Ascending aorta (tissue), 2 donors: ENCODE data around the gene ZMIZ1. TPM values are rescaled to one million over a fixed set of nuclear protein-coding genes. Genes with fewer than 3 reads are reported as not detected.

Experiments
- DNase-seq, 2 donors: peaks; one replicate each; pipeline ENCODE4 v3.0.0-alpha.2; 2019; ENCODE audit warnings: low spot score in 2 of 2
- H3K27ac ChIP-seq, 2 donors: fragments of 200-600 bp; sonication (generic); one replicate each; pipeline ENCODE4 v1.5.1; 2016 to 2017; ENCODE audit warnings: mild to moderate bottlenecking in 1 of 2
- H3K27me3 ChIP-seq: fragments of 200-600 bp; sonication (generic); one replicate; pipeline ENCODE4 v1.5.1; 2017
- H3K36me3 ChIP-seq, 2 donors: fragments of 200-600 bp; sonication (generic); one replicate each; pipeline ENCODE4 v1.5.1; 2016
- H3K4me1 ChIP-seq, 2 donors: fragments of 200-600 bp; sonication (generic); one replicate each; pipeline ENCODE4 v1.5.1; 2016 to 2017; ENCODE audit warnings: mild to moderate bottlenecking in 1 of 2
- H3K4me3 ChIP-seq, 2 donors: fragments of 200-600 bp; sonication (generic); one replicate each; pipeline ENCODE4 v1.5.1; 2016 to 2017; ENCODE audit warnings: mild to moderate bottlenecking in 1 of 2
- H3K9me3 ChIP-seq, 2 donors: fragments of 200-600 bp; sonication (generic); one replicate each; pipeline ENCODE4 v1.5.1; 2016
- intact Hi-C: fragments of 100-400 bp; cut with DNase I; formaldehyde crosslinking; loops from one replicate; pipeline ENCODE4 v1.15.1; 2023
- total RNA-seq: library from RNA; depleted of rRNA; stranded (reverse); fragments of >200 nt; gene quantifications from one replicate; pipeline ENCODE4 v1.1.0, GENCODE V29; 2016
- TF ChIP-seq, protein P1 (sequence below), 3 experiments: fragments of 200-600 bp in 2 of 3; fragments of 450-650 bp in 1 of 3; sonication (generic) in 2 of 3; IDR thresholded peaks; one replicate each; pipeline ENCODE4 v1.5.1; 2016 to 2019; ENCODE audit warnings: antibody characterized with exemption in 3 of 3, mild to moderate bottlenecking in 1 of 3, moderate library complexity in 1 of 3

Gene ZMIZ1
- total RNA-seq, 1 donor from 2014 or later, result 96.2 TPM

DNA sequence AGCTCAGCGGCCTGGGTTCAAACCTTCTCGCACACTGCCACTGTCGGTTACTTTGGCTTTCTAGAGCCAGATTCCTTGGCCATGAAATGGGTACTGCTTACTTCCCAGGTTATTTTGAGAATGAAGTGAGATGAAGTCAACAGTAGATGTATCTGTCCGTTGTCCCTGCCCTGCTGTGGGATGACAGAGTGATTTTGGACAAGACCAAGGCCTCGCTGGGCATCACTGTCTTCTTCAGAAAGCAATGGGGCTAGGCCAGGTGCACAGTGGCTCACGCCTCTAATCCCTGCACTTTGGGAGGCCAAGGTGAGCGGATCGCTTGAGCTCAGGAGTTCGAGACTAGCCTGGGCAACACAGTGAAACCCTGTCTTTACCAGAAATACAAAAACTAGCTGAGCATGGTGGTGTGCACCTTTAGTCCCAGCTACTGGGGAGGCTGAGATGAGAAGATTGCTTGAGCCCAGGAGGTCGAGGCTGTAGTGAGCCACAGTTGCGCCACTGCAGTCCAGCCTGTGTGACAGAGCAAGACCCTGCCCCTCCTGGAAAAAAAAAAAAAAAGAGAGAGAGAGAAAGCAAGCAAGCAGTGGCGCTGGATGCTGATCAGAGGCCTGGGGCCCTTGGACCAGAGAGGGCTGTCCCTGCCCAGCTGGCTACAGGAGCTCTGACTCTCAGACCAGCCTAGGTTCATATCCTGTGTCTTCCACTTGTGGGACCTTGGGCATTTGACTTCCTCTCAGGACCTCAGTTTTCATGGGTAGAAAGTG is 25.8 kb downstream of the ZMIZ1 start:
- no peaks in the 10 kb centered on the region for H3K9me3 ChIP-seq
- TF ChIP-seq, protein P1, sequence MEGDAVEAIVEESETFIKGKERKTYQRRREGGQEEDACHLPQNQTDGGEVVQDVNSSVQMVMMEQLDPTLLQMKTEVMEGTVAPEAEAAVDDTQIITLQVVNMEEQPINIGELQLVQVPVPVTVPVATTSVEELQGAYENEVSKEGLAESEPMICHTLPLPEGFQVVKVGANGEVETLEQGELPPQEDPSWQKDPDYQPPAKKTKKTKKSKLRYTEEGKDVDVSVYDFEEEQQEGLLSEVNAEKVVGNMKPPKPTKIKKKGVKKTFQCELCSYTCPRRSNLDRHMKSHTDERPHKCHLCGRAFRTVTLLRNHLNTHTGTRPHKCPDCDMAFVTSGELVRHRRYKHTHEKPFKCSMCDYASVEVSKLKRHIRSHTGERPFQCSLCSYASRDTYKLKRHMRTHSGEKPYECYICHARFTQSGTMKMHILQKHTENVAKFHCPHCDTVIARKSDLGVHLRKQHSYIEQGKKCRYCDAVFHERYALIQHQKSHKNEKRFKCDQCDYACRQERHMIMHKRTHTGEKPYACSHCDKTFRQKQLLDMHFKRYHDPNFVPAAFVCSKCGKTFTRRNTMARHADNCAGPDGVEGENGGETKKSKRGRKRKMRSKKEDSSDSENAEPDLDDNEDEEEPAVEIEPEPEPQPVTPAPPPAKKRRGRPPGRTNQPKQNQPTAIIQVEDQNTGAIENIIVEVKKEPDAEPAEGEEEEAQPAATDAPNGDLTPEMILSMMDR (IDR thresholded peaks at IDR 0.05), result no peak
- H3K27me3 ChIP-seq, result no peaks in the 10 kb centered on the region
- H3K4me1 ChIP-seq, result peaks cover 20 to 36% of the 10 kb centered on the region in 2 donors
- peak overlapping the region in 1 of 2 donors; percentile 36 for H3K4me3 ChIP-seq
- peak overlapping the region; percentile 79 to 86 for H3K27ac ChIP-seq
- no peaks in the 10 kb centered on the region for H3K36me3 ChIP-seq
- DNase-seq, result no peak
- intact Hi-C loops, result no loop called here

DNA sequence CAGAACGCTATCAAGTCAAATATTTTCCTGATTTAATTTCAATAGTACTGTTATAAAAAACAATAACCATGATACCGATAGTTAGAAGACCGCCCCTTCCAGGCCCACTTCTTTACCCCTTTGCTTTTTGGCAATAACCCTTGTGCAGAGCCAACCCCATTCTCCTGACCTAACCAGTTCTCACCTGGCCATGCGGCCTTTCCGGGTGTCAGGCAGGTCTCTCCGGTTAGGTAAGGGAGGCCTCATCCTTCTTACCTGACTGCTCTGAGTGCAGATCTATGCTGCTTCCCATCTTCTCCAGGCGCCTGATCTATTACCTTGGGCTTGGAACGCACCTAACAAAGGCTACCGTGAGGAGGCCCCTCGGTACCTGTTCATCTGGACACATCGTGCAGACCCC is 26.6 kb downstream of the ZMIZ1 start:
- H3K27ac ChIP-seq, result peak overlapping the region; percentile 79 to 86

DNA sequence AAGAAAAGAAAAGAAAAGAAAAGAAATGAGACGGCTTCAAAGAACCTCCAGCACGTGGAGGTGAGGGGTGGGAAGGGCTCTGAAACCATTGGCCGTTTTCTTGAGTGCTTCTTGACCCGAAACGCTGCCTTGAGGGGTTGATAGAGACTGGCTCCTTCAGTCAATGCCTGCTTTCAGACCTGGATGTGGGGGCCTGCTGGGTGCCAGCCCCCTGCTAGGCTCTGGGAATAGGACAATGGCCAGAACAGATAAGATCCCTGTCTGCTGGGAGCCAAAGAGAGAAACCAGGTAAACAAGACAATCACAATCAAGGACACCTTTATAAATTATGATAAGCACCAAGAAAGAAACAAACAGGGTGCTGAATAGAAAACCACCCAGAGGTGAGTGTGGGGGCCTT is 27.7 kb downstream of the ZMIZ1 start:
- intact Hi-C loops, result no loop called here
- TF ChIP-seq, protein P1 (IDR thresholded peaks at IDR 0.05), result no peak
- peaks cover 23 to 46% of the 10 kb centered on the region in 2 donors for H3K4me1 ChIP-seq
- no peaks in the 10 kb centered on the region for H3K9me3 ChIP-seq
- no peak for DNase-seq
- H3K27ac ChIP-seq, result no peak overlapping the region
- H3K4me3 ChIP-seq, result no peak overlapping the region
- no peaks in the 10 kb centered on the region for H3K27me3 ChIP-seq
- H3K36me3 ChIP-seq, result no peaks in the 10 kb centered on the region

More for the DNA sequence above, 26.6 kb downstream of the ZMIZ1 start:
- TF ChIP-seq, protein P1 (IDR thresholded peaks at IDR 0.05), result no peak
- Histone ChIP-seq H3K36me3 (no peaks in the 10 kb centered on the region), H3K4me3 (no peak overlapping the region), H3K9me3 (no peaks in the 10 kb centered on the region), H3K27me3 (no peaks in the 10 kb centered on the region), H3K4me1 (peaks cover 20 to 34% of the 10 kb centered on the region in 2 donors)
- no peak for DNase-seq
- intact Hi-C loops, result no loop called here

DNA sequence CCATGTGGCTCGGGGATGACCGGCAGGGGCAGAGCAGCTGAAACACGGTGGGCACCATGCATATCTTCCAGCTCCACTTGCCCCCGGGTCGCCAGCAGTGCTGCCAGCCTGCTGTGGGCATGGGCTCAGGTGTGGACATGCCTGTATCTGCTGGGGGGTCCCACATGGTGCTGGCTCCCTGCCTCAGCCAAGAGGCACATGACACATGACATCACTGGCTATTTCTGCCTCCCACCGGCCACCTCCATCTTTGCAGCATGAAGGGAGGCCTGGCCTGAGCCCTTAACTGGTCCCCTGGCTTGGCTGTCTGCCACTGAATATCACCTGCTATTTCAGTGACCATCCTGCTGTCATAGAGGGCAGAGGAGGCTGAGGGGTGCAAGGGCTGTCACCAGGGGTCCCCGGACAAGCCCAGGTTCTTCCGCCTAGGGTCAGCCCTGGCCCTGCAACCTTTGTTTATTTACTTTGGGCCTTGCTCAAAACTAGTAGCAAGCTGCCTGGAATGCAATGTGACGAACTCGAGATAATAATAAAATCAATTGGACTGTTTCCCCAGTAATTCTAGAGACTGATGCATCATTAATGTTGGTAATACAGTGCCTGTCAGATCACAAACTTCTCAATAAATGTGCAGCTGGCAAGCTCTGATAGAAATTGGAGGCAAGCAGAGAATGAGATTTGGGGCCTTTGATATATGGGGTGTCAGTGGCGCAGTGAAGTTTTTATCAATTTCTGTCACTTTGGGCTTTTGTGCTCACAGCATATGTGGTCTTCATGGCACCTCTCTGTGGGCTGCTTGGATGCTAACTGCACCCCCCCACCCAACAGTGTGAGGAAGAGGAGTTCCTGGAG is 28.5 kb downstream of the ZMIZ1 start:
- intact Hi-C loops, result no loop called here

DNA sequence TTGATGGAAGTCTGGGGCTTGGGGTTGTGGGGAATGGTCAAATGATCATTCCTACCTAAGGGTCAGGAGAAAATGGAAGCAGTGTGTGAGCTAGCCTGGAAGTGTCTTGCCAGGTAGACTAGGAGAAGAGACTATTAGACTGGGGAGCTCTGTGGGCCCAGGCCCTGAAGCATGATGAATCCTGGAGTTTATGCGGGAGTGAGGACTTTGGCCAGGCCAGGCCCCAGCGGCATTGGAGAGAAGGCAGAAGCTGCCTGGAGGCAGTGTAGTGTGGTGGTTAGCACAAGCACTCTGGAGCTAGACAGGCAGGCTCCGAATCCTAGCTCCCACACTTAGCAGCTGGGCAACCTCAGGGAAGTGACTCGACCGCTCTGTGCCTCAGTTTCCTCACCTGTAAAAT is 29.3 kb downstream of the ZMIZ1 start:
- H3K27ac ChIP-seq, result peak overlapping the region in 1 of 2 donors; percentile 2
- H3K9me3 ChIP-seq, result no peaks in the 10 kb centered on the region
- intact Hi-C loops, result no loop called here
- H3K4me1 ChIP-seq, result peaks cover 37 to 62% of the 10 kb centered on the region in 2 donors
- no peaks in the 10 kb centered on the region for H3K27me3 ChIP-seq
- no peaks in the 10 kb centered on the region for H3K36me3 ChIP-seq
- DNase-seq, result no peak
- TF ChIP-seq, protein P1 (IDR thresholded peaks at IDR 0.05), result no peak
- no peak overlapping the region for H3K4me3 ChIP-seq

More for the DNA sequence above, 28.5 kb downstream of the ZMIZ1 start:
- no peak for DNase-seq
- H3K27me3 ChIP-seq, result no peaks in the 10 kb centered on the region
- H3K4me1 ChIP-seq, result peaks cover 29 to 54% of the 10 kb centered on the region in 2 donors
- no peaks in the 10 kb centered on the region for H3K36me3 ChIP-seq
- no peaks in the 10 kb centered on the region for H3K9me3 ChIP-seq
- TF ChIP-seq, protein P1 (IDR thresholded peaks at IDR 0.05), result no peak
- peak overlapping the region in 1 of 2 donors; percentile 2 for H3K27ac ChIP-seq
- H3K4me3 ChIP-seq, result no peak overlapping the region
